Measurements from ENCODE around the gene MAPT.

Gene MAPT

GRCh38 chr17:45977506-45977824 lies 83.1 kb downstream of the MAPT start:
- DNase-seq (ENCODE audit: insufficient read length) (no peak), FAIRE-seq (no peak)
- TF ChIP-seq POLR2AphosphoS5 (IDR thresholded peaks at IDR 0.05; ENCODE audit: low read depth, low read length), result no peak
- no peak for TF ChIP-seq POLR2A (IDR thresholded peaks at IDR 0.05; ENCODE audit: low read depth, low read length)
- TF ChIP-seq TAF1 (IDR thresholded peaks at IDR 0.05; ENCODE audit: borderline replicate concordance, low read depth, low read length), result no peak

- TF ChIP-seq TAF1 (IDR thresholded peaks at IDR 0.05; ENCODE audit: borderline replicate concordance, low read depth, low read length) (no peak), POLR2AphosphoS5 (IDR thresholded peaks at IDR 0.05; ENCODE audit: low read depth, low read length) (no peak), POLR2A (IDR thresholded peaks at IDR 0.05; ENCODE audit: low read depth, low read length) (no peak)
- FAIRE-seq (no peak), DNase-seq (ENCODE audit: insufficient read length) (no peak)
Measured at GRCh38 chr17:45977976-45978626, 83.7 kb downstream of the MAPT start.

- no peak for DNase-seq (ENCODE audit: insufficient read length)
- FAIRE-seq, result no peak
- TF ChIP-seq POLR2AphosphoS5 (IDR thresholded peaks at IDR 0.05; ENCODE audit: low read depth, low read length) (no peak), POLR2A (IDR thresholded peaks at IDR 0.05; ENCODE audit: low read depth, low read length) (no peak), TAF1 (IDR thresholded peaks at IDR 0.05; ENCODE audit: borderline replicate concordance, low read depth, low read length) (no peak)
Measured at GRCh38 chr17:45979137-45979536, 84.8 kb downstream of the MAPT start.

- DNase-seq (ENCODE audit: insufficient read length), result no peak
- TF ChIP-seq POLR2AphosphoS5 (IDR thresholded peaks at IDR 0.05; ENCODE audit: low read depth, low read length) (no peak), POLR2A (IDR thresholded peaks at IDR 0.05; ENCODE audit: low read depth, low read length) (no peak), TAF1 (IDR thresholded peaks at IDR 0.05; ENCODE audit: borderline replicate concordance, low read depth, low read length) (no peak)
- no peak for FAIRE-seq
Measured at GRCh38 chr17:45980855-45981254, 86.5 kb downstream of the MAPT start.

GRCh38 chr17:45981306-45981705 lies 87.0 kb downstream of the MAPT start:
- DNase-seq (ENCODE audit: insufficient read length) (no peak), FAIRE-seq (no peak)

GRCh38 chr17:45982791-45983613 lies 88.6 kb downstream of the MAPT start:
- FAIRE-seq (no peak), DNase-seq (ENCODE audit: insufficient read length) (no peak)
- TF ChIP-seq POLR2A (IDR thresholded peaks at IDR 0.05; ENCODE audit: low read depth, low read length) (no peak), TAF1 (IDR thresholded peaks at IDR 0.05; ENCODE audit: borderline replicate concordance, low read depth, low read length) (no peak), POLR2AphosphoS5 (IDR thresholded peaks at IDR 0.05; ENCODE audit: low read depth, low read length) (no peak)

More at GRCh38 chr17:45981306-45981705, 87.0 kb downstream of the MAPT start:
- TF ChIP-seq POLR2AphosphoS5 (IDR thresholded peaks at IDR 0.05; ENCODE audit: low read depth, low read length), result no peak
- no peak for TF ChIP-seq TAF1 (IDR thresholded peaks at IDR 0.05; ENCODE audit: borderline replicate concordance, low read depth, low read length)
- no peak for TF ChIP-seq POLR2A (IDR thresholded peaks at IDR 0.05; ENCODE audit: low read depth, low read length)

GRCh38 chr17:45983614-45984310 lies 89.4 kb downstream of the MAPT start:
- FAIRE-seq (no peak), DNase-seq (ENCODE audit: insufficient read length) (no peak)

GRCh38 chr17:45984368-45984767 lies 90.0 kb downstream of the MAPT start:
- TF ChIP-seq TAF1 (IDR thresholded peaks at IDR 0.05; ENCODE audit: borderline replicate concordance, low read depth, low read length) (no peak), POLR2AphosphoS5 (IDR thresholded peaks at IDR 0.05; ENCODE audit: low read depth, low read length) (no peak), POLR2A (IDR thresholded peaks at IDR 0.05; ENCODE audit: low read depth, low read length) (no peak)
- FAIRE-seq (no peak), DNase-seq (ENCODE audit: insufficient read length) (no peak)

More at GRCh38 chr17:45983614-45984310, 89.4 kb downstream of the MAPT start:
- no peak for TF ChIP-seq POLR2A (IDR thresholded peaks at IDR 0.05; ENCODE audit: low read depth, low read length)

- no peak for FAIRE-seq
Measured at GRCh38 chr17:45985447-45985846, 91.1 kb downstream of the MAPT start.

GRCh38 chr17:45986056-45986455 lies 91.7 kb downstream of the MAPT start:
- FAIRE-seq (no peak), DNase-seq (ENCODE audit: insufficient read length) (no peak)
- TF ChIP-seq POLR2A (IDR thresholded peaks at IDR 0.05; ENCODE audit: low read depth, low read length) (no peak), TAF1 (IDR thresholded peaks at IDR 0.05; ENCODE audit: borderline replicate concordance, low read depth, low read length) (no peak), POLR2AphosphoS5 (IDR thresholded peaks at IDR 0.05; ENCODE audit: low read depth, low read length) (no peak)

More at GRCh38 chr17:45985447-45985846, 91.1 kb downstream of the MAPT start:
- DNase-seq (ENCODE audit: insufficient read length), result no peak
- TF ChIP-seq POLR2AphosphoS5 (IDR thresholded peaks at IDR 0.05; ENCODE audit: low read depth, low read length), result no peak
- TF ChIP-seq TAF1 (IDR thresholded peaks at IDR 0.05; ENCODE audit: borderline replicate concordance, low read depth, low read length), result no peak
- no peak for TF ChIP-seq POLR2A (IDR thresholded peaks at IDR 0.05; ENCODE audit: low read depth, low read length)

- TF ChIP-seq POLR2A (IDR thresholded peaks at IDR 0.05; ENCODE audit: low read depth, low read length) (no peak), POLR2AphosphoS5 (IDR thresholded peaks at IDR 0.05; ENCODE audit: low read depth, low read length) (no peak), TAF1 (IDR thresholded peaks at IDR 0.05; ENCODE audit: borderline replicate concordance, low read depth, low read length) (no peak)
- no peak for FAIRE-seq
- no peak for DNase-seq (ENCODE audit: insufficient read length)
Measured at GRCh38 chr17:45987706-45988105, 93.4 kb downstream of the MAPT start.
